ENCODE measurements around the gene PRODH2.
"Not testable (repeated sequence)": the region's sequence is repeated elsewhere in the genome, so short reads cannot be mapped to it uniquely, and the experiment has no call there.

Gene PRODH2

DNA sequence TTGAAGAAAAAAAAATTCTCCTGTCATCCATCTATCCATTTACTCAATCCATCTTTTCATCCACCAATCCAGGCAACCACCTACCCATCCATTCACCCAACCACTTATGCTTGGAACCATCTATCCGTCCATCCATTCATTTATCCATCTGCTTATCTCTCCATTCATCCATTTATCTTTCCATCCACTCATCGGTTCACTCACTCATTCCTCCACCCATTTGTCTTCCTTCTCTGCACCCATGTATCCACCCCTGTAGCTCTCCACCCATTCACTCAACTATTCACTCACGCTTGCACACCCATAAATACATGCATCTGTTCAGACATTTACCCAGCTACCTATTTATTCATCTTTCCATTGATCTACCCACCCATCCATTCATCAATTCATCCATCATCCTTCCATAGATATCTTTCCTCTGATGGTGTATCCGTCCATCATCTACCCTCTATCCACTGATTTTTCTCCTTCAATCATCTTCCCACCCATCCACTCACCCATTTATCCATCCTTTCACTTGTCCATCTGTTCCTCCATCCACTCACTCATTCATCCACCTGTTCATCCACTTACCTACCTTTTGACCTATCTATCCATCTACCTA, 30.1 kb upstream of the PRODH2 start:
- no peak for DNase-seq

DNA sequence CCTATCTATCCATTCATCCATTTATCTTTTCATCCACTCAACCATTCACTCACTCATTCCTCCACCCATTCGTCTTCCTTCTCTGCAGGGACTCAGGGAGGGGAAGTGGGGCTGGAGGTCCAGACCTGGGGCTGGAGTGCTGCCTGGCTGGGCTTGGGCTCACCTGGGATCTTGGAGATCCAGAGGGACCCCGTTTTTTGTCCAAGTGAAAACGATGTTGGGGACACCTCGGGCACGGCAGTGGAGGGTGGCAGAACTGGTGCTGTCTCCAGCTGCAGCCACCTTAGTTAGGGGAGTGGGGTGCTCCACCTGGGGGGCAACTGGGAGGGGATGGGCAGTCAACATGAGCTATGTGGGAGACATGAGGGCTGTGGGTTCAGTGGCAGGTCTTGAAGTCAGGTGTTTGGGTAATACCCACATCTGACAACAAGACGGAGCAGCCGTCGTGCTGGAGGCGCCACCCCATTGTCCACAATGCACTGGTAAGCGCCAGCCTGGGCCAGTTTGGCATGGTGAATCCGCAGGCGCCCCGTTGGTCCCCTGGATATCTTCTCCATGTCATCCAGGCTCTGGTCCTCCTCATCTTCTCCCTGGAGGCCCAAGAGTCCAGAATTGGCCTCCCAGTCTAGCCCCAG, 29.4 kb upstream of the PRODH2 start:
- DNase-seq = no peak

DNA sequence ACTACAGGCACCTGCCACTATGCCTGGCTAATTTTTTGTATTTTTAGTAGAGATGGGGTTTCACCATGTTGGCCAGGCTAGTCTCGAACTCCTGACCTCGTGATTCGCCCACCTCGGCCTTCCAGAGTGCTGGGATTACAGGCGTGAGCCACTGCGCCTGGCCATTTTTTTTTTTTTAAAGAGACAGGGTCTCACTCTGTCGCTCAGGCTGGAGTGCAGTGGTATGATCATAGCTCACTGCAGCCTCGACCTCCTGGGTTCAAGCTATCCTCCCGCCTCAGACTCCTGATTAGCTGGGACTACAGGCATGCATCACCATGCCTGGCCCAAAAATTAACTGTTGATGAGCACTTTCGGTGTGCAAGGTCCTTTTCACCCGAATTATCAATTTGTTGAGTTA, 23.5 kb upstream of the PRODH2 start:
- not testable (repeated sequence) for DNase-seq

DNA sequence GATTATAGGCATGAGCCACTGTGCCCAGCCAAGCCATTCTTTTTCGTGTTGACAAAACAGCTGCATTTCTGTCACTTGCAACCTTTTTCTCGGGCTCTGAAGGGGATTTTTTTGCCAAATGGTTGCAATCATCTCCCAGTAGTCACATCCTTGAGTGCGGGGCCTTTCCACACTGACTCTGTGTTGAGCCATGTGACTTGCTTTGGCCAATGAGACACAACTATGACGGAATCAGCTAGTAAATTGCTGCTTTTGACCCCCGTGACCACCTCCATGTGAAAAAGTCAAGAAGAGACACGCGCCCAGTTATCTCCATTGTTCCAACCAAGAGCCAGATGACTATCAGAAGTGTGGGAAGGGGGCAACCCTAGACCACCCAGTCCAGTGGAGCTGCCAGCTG, 21.3 kb upstream of the PRODH2 start:
- DNase-seq = no peak

DNA sequence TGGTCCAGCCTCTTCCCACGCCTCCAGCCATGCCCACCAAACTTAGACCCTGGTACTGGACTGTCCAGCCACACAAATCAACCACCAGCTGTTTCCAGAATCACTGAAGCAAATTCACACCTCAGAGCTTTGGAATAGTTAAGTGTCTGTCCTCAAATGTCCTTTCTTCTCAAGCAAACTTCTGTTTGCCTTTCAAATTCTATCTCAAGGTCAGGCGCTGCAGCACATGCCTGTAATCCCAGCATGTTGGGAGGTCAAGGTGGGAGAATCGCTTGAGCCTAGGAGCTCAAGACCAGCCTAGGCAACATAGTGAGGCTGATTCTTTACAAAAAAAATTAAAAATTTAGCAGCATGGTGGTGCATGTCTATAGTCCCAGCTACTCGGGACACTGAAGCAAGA, 19.4 kb upstream of the PRODH2 start:
- DNase-seq = no peak

DNA sequence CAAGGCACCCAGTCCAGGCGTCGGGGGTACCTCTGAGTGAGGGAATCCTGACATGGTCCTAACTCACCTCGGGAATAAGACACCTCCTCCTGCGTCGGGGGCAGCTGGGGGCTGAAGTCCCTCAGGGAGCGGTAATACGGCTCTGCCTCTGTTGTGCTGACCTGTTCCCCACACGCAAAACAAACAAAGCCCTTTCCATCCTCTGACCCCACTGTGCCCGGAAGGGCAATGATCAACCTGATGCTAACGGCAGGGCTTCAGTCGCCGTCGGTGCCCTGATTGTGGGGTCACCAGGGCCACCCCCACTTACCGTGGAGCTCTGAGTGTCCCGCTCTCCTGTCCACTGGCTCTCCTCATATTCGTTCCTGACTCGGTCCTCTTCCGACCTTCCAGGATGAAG, 18.3 kb upstream of the PRODH2 start:
- DNase-seq = no peak

DNA sequence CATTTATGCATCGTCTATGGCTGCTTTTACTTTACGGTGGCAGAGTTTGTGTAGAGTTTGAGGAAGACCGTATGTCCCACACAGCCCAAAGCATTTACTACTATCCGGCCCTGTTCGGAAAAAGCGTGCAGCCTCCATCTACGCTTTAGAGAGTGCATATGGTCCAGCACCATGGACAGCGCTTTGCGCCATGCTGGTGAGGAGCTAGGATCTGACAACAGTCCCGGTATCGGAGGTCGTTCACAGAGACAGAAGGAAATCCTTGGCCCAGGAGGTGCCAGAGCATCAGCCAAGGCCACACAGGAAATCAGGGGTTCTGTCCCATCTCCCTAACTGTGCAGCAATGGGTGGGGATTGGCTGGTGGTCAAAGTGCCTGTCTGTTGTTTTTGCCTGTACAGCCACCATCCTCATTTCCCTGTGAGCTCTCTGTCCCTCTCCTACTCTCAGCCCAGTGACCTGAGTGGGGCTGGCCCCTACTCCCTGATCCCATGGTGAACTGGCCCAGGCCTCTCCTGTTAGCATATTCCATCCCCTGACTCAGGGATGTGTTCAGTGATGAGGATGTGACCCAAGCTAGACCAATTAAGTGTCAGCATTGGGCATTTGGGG, 16.2 kb upstream of the PRODH2 start:
- DNase-seq = peak; percentile 28

DNA sequence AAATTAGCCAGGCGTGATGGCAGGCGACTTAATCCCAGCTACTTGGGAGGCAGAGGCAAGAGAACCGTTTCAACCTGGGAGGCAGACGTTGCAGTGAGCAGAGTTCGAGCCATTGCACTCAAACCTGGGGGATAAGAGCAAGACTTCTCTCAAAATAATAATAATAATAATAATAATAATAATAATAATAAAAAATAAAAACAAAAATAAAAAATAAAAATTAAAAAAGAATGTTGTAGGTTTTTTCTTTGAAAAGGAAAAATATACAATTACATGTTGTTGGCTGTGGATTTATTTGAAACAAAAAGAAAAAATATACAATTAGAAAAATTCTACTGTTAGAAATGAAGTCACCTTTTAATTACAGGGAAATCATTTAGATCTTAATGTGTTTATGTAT, 11.5 kb upstream of the PRODH2 start:
- DNase-seq = no peak

DNA sequence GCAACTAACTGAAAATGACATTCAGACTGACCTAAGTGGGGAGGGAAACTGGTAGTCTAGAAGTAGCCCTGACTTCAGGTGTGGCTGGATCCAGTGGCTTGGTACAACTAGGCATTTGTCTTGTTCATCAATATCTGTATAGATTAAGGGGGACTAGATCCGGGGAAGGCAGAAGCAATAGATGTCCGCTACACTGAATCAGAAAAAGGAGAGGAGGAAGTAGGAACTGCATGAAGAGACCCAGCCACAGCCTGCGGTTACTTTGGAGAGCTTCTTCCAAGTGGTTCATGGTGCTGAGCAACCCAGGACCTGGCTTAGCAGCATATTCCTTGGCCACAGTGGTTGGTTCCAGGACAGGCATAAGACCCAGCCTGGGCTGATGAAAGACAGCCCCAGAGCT, 9.9 kb upstream of the PRODH2 start:
- no peak for DNase-seq

DNA sequence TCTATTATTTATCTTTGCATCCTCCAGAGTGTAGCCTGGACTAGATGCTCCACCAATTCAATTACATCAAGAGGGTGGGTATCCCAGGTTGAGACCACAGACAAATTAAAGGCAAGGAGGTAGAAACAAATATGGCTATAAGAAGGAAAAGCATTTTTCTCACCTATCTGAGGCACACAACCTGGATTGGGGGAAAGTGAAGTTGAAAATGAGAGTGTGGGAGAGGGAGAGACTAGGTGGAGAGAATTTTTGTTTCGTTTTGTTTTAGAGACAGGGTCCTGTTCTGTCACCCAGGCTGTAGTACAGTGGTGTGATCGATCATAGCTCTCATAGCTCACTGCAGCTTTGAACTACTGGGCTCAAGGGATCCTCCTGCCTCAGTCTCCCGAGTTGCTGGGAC, 5.8 kb upstream of the PRODH2 start:
- no peak for DNase-seq

DNA sequence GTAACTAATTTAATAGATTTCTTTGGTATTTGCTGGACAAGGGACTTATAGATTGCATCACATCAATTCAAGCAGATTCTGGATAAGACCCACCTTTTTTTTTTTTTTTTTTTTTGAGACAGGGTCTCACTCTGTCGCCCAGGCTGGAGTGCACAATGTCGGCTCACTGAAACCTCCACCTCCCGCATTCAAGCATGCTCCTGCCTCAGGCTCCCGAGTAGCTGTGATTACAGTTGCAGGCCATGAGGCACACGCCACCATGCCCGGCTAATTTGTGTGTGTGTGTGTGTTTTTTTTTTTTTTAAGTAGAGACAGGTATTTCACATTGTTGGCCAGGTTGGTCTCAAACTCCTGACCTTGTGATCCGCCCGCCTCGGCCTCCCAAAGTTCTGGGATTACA, 4.2 kb upstream of the PRODH2 start:
- no peak for DNase-seq

DNA sequence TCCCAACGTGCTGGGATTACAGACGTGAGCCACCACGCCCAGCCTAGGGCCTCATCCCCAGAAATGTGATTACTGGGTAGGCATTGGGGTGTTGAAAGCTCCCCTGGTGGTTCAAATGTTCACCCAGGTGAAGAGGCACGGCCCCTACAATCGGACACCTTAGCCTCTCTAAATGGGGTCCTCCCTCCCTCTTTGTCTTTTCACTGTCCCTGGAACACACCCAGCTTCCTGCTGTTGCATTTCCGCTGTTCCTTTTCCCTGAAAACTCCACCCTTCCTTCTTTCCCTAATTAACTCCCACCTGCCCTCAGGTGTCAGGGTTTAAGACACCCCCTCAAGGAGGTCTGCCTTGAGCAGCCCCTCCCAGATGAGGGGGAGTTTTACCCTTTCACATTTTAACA, 3.6 kb upstream of the PRODH2 start:
- no peak for DNase-seq

DNA sequence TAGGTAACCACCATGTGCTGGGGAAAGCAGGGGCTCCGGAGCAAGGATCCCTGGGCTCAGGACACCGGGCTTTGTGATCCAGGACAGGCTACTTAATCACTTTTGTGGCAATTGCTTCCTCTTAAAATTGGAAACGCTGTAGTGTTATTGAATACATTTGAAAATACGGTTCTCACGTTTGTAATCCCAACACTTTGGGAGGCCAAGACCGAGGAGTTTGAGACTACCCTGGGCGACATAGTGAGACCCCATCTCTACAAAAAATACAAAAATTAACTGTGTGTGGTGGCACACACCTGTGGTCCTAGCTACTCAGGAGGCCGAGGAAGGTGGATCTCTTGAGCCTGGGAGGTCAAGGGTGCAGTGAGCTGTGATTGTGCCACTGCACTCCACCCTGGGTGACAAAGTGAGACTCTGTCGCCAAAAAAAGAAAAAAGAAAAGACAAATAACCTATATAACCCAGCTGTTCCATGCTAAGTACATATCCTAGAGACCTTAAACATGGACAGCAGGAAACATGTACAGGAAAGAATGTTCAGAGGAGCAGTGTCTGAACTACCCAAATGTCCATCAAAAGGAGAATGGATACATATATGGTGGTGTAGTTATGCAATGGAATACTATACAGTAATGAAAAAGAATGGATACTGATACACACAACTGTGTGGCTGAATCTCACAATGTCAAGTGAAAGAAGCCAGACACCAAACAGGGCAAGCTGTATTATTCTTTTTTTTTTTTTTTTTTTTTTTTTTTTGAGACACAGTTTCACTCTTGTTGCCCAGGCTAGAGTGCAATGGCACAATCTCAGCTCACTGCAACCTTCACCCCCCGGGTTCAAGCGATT, 622 bp upstream of the PRODH2 start:
- DNase-seq = no peak

DNA sequence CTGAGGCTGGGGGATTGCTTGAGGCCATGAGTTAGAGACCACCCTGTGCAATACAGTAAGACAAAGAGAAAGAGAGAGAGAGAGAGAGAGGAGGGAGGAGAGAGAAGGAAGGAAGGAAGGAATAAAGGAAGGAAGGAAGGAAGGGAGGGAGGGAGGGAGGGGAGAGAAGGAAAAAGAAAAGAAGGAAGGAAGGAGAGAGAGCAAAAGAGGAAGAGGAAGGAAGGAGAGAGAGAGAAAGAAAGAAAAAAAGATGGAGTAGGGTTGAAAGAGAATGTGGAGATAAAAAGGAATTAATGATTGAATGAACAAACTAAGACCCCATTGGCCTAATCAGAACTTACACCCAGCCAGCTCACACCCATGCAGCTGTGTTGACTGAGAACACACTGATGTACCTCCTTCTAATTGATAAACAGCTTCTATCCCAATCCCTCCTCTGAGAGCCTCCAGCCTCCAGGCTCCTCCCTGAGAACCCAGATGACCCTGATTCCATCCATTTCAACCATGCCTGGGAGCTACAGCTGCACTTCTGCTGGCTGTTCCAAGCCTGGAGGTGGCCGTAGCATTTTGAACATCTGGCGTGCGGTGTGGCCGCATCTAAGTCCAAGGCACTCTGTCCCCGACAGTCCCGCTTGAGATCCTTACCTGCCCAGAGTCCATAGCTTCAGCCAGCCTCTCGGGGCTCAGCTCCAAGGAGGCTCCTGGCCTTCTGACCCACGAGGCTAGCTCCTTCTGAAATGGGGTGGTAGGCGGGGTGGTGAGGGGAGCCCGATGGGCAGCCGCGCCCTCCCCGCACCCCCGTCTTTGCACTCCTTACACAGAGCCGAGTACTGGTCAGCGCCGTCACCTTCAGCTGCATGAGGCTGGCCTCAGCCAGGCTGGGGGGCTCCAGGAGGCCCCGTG, 1.1 kb downstream of the PRODH2 start:
- no peak for DNase-seq

DNA sequence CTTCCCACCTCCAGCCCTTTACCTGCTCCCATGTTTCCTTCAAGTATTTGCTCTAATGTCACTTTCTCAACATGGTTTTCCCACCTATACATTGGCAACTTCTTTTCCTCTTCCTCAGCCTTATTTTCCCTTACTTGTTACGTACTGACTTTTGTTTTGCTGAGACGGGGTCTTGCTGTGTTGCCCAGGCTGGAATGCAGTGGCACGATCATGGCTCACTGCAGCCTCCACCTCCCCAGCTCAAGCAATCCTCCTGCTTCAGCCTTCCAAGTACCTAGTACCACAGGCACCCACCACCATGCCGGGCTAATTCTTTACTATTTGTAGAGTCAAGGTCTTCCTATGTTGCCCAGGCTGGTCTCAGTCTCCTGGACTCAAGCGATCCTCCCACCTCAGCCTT, 5.0 kb downstream of the PRODH2 start:
- no peak for DNase-seq

DNA sequence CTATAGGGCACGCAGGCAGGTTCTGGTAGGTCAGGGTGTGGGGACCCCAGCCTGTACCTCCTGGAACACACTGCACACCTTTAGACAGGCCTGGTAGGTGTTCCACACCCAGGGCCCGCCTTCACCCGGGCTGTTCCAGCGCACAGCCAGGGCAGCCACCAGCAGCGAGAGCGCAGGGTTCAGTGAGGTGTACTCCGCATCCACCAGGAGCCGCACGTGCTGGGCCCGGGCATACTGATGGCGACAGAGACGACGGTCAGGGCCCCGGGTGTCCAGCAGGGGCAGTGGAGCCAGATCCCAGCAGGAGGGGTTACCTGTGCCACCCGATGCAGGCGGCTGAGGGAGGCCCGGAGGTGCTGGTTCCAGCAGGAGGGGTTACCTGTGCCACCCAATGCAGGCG, 6.0 kb downstream of the PRODH2 start:
- DNase-seq = no peak

DNA sequence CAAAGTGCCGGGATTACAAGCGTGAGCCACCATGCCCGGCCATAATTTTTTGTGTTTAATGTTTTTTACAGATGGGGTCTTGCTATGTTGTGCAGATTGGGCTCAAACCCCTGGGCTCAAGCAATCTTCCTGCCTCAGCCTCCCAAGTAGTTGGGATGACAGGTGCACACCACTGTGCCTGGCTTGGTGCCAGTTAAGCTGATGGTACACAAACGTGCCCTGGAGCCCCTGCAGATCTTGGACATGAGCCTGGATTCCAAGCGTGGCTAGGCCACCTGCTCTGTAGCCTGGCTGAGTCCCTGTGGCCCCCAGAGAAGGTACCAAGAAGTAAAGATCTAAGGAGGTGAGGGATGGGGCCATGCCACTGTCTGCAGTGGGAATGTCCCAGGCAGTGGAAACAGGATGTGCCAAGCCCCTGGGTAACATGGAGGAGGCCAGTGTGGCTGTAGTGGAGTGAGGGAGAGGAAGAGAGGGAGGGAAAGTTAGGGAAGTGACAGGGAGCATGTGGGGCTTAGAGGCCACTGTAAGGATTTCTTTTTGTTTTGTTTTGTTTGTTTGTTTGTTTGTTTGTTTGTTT, 7.0 kb downstream of the PRODH2 start:
- no peak for DNase-seq

DNA sequence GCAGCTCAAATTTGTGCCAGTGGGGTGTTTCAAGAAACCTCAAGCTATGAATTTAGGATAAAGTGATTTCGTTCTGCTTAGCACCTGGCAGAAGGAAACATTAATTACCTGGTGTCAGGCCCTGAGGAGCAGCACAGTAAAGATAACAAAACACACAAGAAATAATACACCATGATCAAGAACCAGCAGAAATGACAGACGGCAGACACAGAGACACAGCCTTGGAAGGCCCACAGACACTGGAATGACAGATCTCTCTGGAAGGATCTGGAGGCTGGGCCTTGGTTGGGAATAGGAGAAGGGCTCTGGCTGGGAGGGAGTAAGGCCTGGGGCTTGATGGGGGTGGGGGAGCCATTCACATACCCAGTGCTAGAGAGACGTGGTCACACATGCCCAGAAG, 10.8 kb downstream of the PRODH2 start:
- no peak for DNase-seq

DNA sequence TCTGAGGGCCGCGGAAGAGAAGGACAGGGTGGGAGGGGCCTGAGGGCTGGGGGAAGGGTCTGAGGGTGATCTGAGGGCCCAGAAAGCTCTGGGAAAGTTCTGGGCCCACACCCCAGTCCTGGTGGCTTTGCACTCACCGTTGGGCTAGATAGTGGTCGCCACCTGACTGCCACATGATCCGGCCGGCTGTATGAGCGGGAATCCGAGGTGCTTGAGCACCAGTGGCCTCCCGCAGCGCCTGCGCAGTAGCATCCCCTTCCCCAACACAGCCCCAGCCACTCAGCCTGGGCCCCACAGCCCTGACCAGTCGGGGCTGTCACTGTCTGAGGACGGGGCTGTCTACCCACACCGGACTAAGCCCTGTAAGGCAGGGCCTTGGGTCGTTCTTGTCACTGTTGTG, 15.0 kb downstream of the PRODH2 start:
- no peak for DNase-seq

DNA sequence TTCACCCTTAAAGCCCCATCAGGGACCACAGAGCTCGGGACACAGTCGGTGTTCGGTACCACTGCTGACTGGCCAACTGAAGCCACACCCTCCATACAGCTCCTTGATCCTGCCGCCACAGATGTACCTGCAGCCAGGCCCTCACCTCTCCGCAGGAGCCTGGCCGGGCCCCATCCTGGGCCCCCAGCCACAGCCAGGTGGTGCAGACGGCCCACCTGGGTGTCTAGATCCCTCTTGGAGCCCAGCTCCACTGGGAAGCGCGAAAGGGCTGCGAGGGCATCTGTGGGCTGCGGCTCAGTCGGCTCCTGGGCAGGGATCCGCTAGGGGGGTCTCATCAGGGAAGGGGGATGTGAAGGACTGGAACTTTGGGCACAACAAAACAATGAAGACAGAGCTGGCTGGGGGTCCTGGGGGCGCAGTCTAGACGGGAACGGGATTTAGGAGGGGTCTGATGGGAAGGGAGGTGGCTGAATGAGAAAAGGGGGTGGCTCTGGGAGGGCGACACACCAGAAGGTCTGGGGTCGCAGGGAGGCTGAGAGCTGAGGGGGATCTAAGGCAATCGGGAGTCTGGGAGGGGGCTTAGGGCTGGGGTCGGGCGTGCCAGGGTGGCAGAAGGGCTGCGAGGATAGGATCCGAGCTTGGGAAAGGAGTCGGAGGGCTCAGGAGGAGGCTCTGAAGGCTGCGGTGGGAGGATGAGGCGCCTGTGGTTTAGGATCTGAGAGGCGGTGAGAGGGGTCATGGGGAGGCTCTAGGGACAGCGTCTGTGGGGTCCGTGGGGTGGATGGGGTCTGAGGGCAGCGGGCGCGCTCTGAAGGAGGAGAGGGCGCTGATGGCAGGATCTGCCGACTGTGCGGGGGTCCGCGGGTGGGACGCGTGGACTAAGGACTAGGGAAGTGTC, 15.8 kb downstream of the PRODH2 start:
- DNase-seq = no peak

DNA sequence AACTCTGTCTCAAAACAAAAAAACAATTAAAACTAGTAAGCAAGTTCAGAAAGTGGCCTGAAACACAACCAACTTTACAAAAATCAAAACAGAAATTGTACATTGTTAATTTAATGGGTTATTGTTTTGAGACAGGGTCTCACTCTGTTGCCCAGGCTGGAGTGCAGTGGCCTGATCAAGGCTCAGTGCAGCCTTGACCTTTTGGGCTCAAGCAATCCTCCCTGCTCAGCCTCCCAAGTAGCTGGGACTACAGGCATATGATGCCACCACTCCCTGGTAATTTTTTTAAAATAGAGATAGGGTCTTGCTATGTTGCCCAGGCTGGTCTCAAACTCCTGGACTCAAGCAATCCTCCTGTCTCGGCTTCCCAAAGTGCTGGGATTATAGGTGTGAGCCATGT, 17.1 kb downstream of the PRODH2 start:
- DNase-seq = not testable (repeated sequence)
